Ramos (cell line): ENCODE data around the gene NEMP2.

Source experiments
- in situ Hi-C: fragments of 300-500 bp; cut with MboI; formaldehyde crosslinking; loops from one replicate; pipeline ENCODE4 v1.14.3; 2022; ENCODE audit warnings: low sequenced_read_pairs; ENCODE audit not compliant: unreplicated experiment

Gene NEMP2, protein sequence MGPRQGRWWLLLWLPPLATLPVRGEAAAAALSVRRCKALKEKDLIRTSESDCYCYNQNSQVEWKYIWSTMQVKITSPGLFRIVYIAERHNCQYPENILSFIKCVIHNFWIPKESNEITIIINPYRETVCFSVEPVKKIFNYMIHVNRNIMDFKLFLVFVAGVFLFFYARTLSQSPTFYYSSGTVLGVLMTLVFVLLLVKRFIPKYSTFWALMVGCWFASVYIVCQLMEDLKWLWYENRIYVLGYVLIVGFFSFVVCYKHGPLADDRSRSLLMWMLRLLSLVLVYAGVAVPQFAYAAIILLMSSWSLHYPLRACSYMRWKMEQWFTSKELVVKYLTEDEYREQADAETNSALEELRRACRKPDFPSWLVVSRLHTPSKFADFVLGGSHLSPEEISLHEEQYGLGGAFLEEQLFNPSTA

GRCh38 chr2:190534310-190535120 lies at the start of gene NEMP2:
Gene NEMP2 (minus strand): TSS chr2:190534722. CDS start chr2:190534655, 67 bp downstream.
- in situ Hi-C loops = no loop called here

DNA sequence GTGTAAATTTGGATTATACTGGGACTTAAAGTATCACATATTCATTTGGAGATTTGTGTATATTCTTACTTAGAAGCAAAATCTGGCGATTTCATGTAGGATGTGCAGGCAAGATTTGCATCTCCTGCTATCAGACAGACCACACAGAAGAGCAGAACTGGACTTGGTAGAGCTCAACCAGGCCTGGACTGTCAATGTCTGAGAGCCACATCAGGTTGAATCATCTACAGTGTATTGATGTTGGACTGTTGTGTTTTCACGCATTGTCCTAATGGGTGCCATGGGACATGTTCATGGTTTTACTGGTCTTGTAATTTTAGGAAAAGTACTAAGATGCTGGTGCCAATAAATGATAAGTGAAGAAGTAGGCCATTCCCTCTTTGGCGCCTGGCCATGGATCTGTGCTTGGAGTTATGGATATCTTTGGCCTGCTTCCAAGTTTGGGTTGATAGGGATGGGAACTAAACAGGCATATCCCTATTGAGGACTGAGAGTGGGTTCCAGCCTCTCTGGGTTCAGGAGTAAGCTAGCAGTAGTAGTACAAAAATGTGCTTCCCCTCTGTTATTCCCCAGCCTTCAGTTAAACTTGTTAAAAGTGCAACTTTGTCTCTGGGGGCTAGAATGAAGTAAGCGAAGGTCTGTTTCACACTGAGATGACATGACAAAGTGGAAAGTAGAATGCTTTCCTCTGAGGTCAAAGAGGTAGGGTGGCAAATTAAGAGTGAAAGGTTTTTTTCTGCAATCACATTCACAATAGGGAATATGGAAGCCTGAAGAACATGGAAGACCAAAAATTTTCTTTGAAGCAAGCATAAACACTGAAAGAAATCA lies 49.2 kb upstream of the NEMP2 start:
- in situ Hi-C loops = no loop called here

DNA sequence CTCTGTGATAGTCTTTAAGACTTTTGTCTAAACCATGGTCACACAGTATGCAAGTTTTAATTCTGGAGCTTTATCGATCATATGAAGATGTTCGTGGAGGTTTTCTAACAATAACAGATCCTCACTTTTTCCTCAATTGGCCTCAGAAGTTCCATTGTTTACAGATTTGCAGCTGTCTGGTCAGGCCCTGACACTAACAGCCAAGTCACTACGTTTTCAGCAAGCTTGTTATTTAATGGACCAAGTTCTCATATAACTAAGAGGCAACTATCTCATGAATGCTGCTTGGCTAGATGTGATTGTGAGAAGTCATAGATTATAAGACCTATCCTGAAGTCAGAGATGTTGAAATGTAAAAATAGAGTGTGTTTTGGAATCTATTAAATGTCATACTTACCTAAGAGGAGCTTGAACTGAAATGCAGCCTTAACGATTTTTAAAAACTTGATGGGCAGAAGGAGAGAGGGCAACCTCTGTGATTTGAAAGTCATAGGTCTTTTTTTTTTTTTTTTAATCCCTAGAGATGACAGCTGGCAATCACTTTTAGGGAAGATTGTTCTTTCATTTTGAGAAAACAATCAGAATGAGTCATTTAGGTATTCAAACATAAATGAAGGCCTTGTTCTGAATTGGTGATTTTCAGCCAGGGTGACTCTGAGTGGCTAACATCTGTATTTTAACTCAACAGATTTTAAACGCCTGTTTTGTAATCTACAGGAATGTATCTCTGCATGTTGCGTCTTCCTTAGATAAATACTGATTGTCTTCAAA lies 48.4 kb upstream of the NEMP2 start:
- in situ Hi-C loops = no loop called here

DNA sequence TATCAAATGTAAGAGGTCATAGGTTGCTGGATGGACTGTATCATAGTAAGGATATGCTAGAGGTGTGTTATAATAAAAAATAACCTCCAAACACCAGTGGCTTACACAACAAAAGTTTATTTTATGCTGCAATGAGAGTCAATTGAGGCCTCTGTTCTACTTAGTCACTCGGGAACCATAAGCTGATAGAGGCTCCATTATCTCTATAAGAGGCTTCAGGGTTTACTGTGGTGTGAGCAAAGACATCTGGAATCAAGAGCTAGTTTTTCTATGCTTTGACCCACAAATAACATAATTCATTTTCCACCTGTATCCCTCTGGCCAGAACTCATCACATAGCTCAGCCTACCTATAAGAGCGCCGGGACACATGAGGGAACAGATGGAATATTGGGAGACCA lies 47.5 kb upstream of the NEMP2 start:
- in situ Hi-C loops = no loop called here

DNA sequence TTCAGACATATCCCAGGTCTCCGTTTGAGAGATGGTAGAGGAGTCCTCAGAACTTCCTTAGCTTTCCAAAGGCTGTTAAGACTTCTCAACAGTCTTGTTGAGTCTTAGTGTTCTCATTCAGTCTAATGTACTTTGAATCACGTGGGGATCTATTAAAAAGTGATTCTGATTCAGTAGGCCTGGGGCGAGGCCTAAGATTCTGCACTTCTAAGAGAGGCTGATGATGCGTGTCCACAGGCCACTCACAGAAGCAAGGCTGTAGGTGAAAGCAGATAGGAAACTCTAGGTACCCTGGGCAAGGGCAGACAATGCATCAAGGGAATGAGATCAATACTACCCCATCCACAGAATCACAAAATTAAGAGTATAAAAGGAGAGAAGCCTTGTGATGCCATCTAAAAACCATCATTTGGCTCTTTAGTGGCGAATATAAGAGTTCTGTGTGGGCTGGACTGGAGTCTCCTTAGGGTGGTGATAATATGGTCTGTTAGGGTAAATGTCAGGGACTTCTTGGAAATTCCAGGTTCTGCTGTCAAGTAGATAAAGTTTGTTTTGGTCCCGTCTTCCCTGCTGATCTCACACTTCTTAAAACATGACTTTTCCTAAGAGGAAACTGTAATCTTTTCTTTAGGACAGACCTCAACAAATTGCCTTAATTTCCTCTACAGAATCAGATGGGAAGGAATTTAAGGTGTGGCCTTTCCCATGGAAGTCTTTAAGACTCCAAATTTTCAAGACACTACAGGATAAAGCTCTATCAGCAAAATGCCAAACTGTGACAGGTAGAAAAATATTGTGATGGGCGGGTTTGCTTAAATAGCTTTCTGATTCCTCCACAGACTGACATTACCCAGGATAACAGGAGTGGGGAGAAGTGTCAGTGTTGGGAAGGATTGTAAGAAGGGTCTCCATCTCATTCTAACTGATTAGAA lies 45.7 kb upstream of the NEMP2 start:
- in situ Hi-C loops = no loop called here

DNA sequence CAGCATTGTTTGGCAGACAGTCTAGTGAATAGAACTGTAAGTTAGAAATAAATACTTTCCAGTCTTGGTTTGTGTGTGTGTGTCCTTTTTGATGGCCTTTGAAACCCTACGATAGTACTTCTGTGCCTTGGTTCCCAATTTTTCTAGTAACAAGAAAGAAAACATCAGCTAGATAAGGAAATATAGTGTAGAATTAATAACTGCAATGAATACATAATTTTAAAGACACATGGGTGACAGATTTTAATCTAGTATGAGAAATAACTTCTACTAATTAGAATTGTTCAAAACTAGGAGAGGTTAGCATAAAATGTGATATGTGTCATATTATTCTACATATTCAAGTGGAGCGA lies 44.5 kb upstream of the NEMP2 start:
- in situ Hi-C loops = no loop called here

GRCh38 chr2:190578158-190579057 lies 43.9 kb upstream of the NEMP2 start:
- in situ Hi-C loops = no loop called here

GRCh38 chr2:190576573-190576972 lies 42.1 kb upstream of the NEMP2 start:
- in situ Hi-C loops = no loop called here

GRCh38 chr2:190575263-190575662 lies 40.7 kb upstream of the NEMP2 start:
- in situ Hi-C loops = no loop called here

- in situ Hi-C loops = no loop called here
Observed at GRCh38 chr2:190574169-190574568, 39.6 kb upstream of the NEMP2 start.

- in situ Hi-C loops = no loop called here
Observed at GRCh38 chr2:190572246-190572645, 37.7 kb upstream of the NEMP2 start.

DNA sequence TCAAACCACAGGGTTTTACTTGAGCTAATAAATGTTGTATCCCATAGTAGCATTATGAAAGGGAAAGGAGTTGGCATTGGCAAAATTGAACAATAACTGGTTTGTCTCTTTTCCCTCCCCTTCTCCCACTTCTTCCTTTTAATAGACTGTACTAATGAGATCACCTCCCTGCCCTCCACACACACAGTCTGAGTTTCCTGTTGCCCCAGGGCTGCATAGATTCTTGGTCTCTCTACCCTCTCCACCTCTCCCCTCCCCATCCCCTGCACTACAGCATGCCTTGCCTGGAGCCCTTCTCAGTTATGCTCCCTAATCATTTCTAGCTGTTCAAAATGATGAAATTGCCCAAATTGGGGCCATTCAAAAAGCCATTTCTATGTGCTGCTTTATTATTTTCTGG lies 37.2 kb upstream of the NEMP2 start:
- in situ Hi-C loops = no loop called here

GRCh38 chr2:190570871-190571270 lies 36.3 kb upstream of the NEMP2 start:
- in situ Hi-C loops = no loop called here

DNA sequence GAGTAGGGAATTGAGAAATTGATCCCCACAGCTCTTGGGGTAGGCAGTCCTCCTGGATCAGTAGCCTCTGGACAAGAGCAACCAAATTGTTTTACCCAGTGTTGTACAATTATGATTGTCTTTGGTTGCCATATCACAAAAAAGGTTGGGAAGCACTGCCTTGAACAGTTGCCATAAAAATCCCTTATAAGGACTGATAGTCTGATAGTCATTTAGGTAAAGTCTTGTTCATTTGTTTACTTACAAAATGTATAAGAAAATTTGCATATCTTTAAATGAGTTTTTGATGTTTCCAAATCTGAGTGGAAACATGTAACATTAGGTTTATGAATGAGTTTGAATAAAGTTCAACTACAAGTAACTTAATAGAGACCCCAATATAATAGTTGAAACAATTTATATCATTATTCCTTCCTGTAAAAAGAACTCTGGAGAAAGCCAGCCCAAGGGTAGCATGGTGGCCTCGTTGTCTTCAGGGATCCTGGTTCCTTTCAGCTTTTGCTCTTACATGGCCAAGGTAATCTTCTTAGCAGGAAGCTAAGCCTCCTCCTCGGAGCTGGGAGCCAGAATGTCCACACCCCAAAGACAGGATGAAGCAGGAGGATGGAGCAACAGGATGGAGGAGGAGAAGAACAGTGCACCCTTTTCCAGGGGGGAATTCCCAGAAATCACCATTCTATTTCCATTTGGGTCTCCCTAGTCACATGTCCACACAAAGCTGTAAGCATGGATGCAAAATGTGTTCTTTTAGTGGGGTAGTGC lies 35.7 kb upstream of the NEMP2 start:
- in situ Hi-C loops = no loop called here

- in situ Hi-C loops = no loop called here
Observed at GRCh38 chr2:190564838-190565237, 30.3 kb upstream of the NEMP2 start.

DNA sequence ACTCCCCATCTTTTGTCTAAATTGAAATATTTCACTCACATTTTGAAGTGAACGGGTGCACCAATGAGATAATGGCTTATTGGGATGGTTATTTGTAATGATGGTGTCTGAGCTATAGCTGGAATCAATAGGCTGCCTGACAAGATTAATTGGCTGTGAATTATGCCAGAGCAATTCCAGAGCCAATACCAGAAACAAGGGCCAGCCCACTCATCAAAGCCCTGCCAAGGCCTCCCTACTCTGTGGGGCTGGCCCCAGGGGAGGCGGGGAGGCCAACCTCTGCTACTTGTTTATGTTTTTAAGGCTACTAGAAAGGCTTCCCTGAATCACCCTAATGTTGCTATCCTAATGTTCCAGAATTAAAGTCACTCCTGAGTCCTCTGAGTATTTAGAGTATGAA lies 29.1 kb upstream of the NEMP2 start:
- in situ Hi-C loops = no loop called here

DNA sequence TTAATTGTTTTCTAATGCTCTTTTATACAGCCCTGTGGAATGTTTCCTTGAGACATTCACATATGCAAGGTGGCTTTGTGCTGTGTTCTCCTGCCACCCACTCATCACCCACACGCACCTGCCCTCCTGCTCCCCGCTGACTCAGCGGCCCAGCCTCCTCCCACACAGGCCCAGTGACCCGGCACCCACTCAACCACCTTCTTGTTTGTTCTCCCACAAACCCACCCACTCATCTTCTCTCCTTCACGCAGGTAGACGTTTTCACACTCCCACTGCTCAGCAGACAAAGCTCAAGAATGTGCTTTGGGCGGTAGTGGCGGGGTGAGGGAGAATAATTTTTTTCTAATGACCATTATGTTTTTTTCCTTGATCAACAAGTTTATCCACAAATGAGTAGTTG lies 28.6 kb upstream of the NEMP2 start:
- in situ Hi-C loops = no loop called here
